Parathyroid adenoma (tissue), 2 donors: Measurements from ENCODE around the gene AKT2.

Source experiments
- H2AFZ ChIP-seq: fragments of 300-600 bp; sonication (generic); one replicate; pipeline ENCODE4 v1.7.0; 2017; ENCODE audit warnings: antibody characterized with exemption, mild to moderate bottlenecking
- H3K27ac ChIP-seq: fragments of 300-600 bp; sonication (generic); one replicate; pipeline ENCODE4 v1.7.0; 2017
- H3K27me3 ChIP-seq: fragments of 300-600 bp; sonication (generic); one replicate; pipeline ENCODE4 v1.7.0; 2017; ENCODE audit warnings: low read length; ENCODE audit not compliant: control insufficient read depth, insufficient read depth
- H3K36me3 ChIP-seq: fragments of 300-600 bp; sonication (generic); one replicate; pipeline ENCODE4 v1.7.0; 2017; ENCODE audit warnings: low read length; ENCODE audit not compliant: control insufficient read depth, insufficient read depth
- H3K4me1 ChIP-seq: fragments of 300-600 bp; sonication (generic); one replicate; pipeline ENCODE4 v1.7.0; 2017; ENCODE audit warnings: control low read depth
- H3K4me2 ChIP-seq: fragments of 300-600 bp; sonication (generic); one replicate; pipeline ENCODE4 v1.7.0; 2017; ENCODE audit warnings: low read length
- H3K4me3 ChIP-seq: fragments of 300-600 bp; sonication (generic); one replicate; pipeline ENCODE4 v1.7.0; 2017; ENCODE audit warnings: low read depth, low read length
- H3K79me2 ChIP-seq: fragments of 300-600 bp; sonication (generic); one replicate; pipeline ENCODE4 v1.7.0; 2017; ENCODE audit warnings: control low read depth
- H3K9ac ChIP-seq: fragments of 300-600 bp; sonication (generic); one replicate; pipeline ENCODE4 v1.7.0; 2017; ENCODE audit warnings: mild to moderate bottlenecking
- H3K9me3 ChIP-seq: fragments of 300-600 bp; sonication (generic); one replicate; pipeline ENCODE4 v1.7.0; 2017; ENCODE audit warnings: low read length; ENCODE audit not compliant: control insufficient read depth
- TF ChIP-seq, protein P1 (sequence below): fragments of 300-600 bp; sonication (generic); IDR thresholded peaks from one replicate; pipeline ENCODE4 v1.7.0; 2017; ENCODE audit warnings: antibody characterized with exemption, mild to moderate bottlenecking
- donor health status: primary hyperparathyroidism.

AKT2 gene

DNA sequence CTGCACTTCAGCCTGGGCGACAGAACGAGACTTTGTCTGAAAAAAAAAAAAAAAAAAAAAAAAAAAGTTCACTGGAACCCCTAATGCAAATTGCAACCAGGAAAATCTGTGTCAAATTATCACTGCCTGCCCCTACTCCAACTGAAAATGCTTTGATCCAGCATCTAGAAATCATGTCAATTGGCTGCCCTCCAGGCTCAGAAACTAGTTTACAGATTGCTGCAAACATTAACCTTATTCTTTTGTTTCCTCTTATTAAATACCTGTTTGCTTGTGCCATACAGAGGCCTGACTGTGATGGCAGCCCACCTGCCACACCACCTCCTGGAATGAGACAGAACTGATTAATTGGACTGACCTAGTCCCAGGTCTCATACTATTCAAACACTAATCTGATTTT, 18.6 kb upstream of the AKT2 start:
- Histone ChIP-seq H3K4me1 (peaks cover 3% of the 10 kb centered on the region), H3K9me3 (no peaks in the 10 kb centered on the region), H3K9ac (no peak overlapping the region), H2AFZ (no peak overlapping the region), H3K36me3 (no peaks in the 10 kb centered on the region), H3K27me3 (no peaks in the 10 kb centered on the region), H3K79me2 (peaks cover 2% of the 10 kb centered on the region), H3K27ac (peak overlapping the region; percentile 9), H3K4me3 (no peak overlapping the region), H3K4me2 (peak overlapping the region; percentile 12)
- TF ChIP-seq, protein P1, sequence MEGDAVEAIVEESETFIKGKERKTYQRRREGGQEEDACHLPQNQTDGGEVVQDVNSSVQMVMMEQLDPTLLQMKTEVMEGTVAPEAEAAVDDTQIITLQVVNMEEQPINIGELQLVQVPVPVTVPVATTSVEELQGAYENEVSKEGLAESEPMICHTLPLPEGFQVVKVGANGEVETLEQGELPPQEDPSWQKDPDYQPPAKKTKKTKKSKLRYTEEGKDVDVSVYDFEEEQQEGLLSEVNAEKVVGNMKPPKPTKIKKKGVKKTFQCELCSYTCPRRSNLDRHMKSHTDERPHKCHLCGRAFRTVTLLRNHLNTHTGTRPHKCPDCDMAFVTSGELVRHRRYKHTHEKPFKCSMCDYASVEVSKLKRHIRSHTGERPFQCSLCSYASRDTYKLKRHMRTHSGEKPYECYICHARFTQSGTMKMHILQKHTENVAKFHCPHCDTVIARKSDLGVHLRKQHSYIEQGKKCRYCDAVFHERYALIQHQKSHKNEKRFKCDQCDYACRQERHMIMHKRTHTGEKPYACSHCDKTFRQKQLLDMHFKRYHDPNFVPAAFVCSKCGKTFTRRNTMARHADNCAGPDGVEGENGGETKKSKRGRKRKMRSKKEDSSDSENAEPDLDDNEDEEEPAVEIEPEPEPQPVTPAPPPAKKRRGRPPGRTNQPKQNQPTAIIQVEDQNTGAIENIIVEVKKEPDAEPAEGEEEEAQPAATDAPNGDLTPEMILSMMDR: no peak

DNA sequence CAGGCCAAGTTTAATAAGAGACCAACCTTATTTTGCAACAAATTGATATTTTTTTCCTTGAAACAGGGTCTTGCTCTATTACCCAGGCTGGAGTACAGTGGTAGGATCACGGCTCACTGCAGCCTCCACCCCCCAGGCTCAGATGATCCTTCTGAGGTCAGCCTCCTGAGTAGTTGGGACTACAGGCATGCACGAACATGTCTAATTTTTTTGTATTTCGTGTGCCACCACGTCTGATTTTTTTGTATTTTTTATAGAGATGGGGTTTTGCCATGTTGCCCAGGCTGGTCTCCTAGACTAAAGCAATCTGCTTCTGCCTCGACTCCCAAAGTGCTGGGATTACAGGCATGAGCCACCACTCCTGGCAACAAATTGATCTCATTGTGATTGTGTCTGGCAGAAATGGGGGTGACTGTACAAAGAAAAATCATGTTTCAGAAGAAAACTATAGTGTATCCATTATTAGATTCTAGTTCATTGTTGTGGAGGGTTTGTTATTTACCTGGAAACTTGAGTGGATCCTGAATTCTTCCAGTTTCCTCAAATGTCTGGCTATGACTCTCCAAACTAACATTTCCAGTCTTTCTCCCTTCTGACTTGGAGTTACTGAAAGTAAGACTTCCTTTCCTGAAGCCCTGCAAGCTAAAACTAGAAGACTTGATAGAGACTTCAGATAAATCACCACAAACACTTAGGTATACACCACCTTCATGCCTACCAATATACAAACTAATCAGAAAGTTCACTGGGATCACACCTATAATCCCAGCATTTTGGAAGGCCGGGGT, 17.3 kb upstream of the AKT2 start:
- Histone ChIP-seq H3K27me3 (no peaks in the 10 kb centered on the region), H3K4me2 (no peak overlapping the region), H3K4me1 (peaks cover 3% of the 10 kb centered on the region), H3K27ac (no peak overlapping the region), H3K79me2 (no peaks in the 10 kb centered on the region), H3K9me3 (no peaks in the 10 kb centered on the region), H2AFZ (no peak overlapping the region), H3K36me3 (no peaks in the 10 kb centered on the region), H3K4me3 (no peak overlapping the region), H3K9ac (no peak overlapping the region)
- TF ChIP-seq, protein P1: no peak

DNA sequence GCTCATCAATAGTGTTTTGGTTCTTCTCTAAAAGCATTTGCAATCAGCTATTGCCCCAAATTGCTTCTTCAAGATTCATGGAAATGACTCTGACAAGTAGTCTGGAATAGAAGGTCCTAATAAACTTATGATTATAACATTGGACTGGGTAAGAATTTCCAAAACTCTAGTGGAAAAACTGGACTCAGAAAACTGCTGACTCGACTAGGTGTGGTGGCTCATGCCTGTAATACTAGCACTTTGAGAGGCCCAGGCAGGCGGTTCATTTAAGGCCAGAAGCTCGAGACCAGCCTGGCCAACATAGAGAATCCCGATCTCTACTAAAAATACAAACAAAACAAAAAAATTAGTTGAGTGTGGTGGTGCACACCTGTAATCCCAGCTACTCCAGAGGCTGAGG, 15.5 kb upstream of the AKT2 start:
- Histone ChIP-seq H3K9ac (no peak overlapping the region), H3K4me1 (peaks cover 3% of the 10 kb centered on the region), H3K4me2 (no peak overlapping the region), H3K9me3 (no peaks in the 10 kb centered on the region), H3K36me3 (no peaks in the 10 kb centered on the region), H2AFZ (no peak overlapping the region), H3K27me3 (no peaks in the 10 kb centered on the region), H3K27ac (no peak overlapping the region), H3K4me3 (no peak overlapping the region), H3K79me2 (peaks cover 5% of the 10 kb centered on the region)
- TF ChIP-seq, protein P1: no peak

DNA sequence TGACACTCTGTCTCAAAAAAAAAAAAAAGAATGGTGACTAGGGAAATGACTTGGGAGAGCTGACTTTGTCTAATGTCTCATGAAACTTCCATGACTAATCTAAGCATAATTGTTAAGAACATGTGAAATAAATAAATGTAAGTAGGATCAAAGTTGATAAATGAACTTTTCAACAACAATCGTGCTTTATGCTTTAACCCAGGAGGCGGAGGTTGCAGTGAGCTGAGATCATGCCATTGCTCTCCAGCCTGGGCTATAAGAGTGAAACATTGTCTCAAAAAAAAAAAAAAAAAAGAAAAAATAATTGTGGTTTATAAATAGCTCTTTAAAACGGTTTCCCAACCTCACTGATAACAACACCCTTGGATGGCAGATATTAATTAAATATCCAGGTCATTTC, 12.9 kb upstream of the AKT2 start:
- no peak overlapping the region for H3K4me2 ChIP-seq
- H3K4me1 ChIP-seq: peaks cover 3% of the 10 kb centered on the region
- TF ChIP-seq, protein P1: no peak
- H3K4me3 ChIP-seq: no peak overlapping the region
- H3K79me2 ChIP-seq: peaks cover 6% of the 10 kb centered on the region
- no peaks in the 10 kb centered on the region for H3K9me3 ChIP-seq
- H3K36me3 ChIP-seq: no peaks in the 10 kb centered on the region
- H3K27ac ChIP-seq: no peak overlapping the region
- H2AFZ ChIP-seq: no peak overlapping the region
- no peak overlapping the region for H3K9ac ChIP-seq
- H3K27me3 ChIP-seq: no peaks in the 10 kb centered on the region

DNA sequence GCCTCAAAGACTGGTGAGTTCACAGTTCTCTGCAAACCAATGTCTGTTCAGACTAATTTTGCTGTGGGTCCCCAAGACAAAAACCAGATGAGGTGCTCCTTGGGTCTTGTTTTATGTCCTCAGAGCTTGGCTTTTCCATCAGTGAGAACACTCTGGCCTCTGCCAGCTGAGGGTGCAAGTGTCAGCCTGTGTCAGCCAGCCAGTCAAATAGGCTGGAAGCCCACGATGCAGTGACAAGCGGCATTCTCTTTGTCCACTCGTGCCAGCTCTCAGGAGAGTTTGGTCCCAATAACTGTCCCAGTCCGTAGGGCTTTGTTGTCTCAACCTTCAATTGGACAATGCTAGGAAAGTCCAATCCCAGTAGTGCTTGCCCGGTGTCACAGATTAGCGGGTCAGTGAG, 9.4 kb upstream of the AKT2 start:
- H3K9ac ChIP-seq: no peak overlapping the region

More for the DNA sequence above, 9.4 kb upstream of the AKT2 start:
- Histone ChIP-seq H3K4me1 (no peaks in the 10 kb centered on the region), H3K79me2 (peaks cover 6% of the 10 kb centered on the region), H3K4me3 (no peak overlapping the region), H3K9me3 (no peaks in the 10 kb centered on the region), H3K36me3 (no peaks in the 10 kb centered on the region), H3K27me3 (no peaks in the 10 kb centered on the region), H3K4me2 (no peak overlapping the region), H3K27ac (no peak overlapping the region), H2AFZ (no peak overlapping the region)
- TF ChIP-seq, protein P1: no peak
